RWPE1 (cell line): ENCODE measurements around the gene ARHGAP24.

Source experiments
- CTCF ChIA-PET: fragments of 350-600 bp; sonication (Branson Sonifier 250); formaldehyde crosslinking; extraction: SDS; loops from one replicate; lab custom pipeline; 2021; lab: Yijun Ruan, JAX
- POLR2A ChIA-PET: fragments of 400-600 bp; formaldehyde crosslinking; extraction: SDS; loops from one replicate; lab custom pipeline; 2020; ENCODE audit warnings: antibody characterized with exemption; ENCODE audit not compliant: low non-redundant PET; lab: Yijun Ruan, JAX
- DNase-seq: peaks from one replicate; pipeline ENCODE4 v3.0.0; 2012; ENCODE audit warnings: low spot score
- H3K27ac ChIP-seq: fragments of 450-650 bp; 2 replicates; pipeline ENCODE4 v1.5.1; 2017
- TF ChIP-seq, protein P1 (sequence below): fragments of 450-650 bp; conservative IDR thresholded peaks from 2 replicates; pipeline ENCODE4 v1.5.1; 2017; ENCODE audit warnings: low read depth, mild to moderate bottlenecking

Gene ARHGAP24

DNA sequence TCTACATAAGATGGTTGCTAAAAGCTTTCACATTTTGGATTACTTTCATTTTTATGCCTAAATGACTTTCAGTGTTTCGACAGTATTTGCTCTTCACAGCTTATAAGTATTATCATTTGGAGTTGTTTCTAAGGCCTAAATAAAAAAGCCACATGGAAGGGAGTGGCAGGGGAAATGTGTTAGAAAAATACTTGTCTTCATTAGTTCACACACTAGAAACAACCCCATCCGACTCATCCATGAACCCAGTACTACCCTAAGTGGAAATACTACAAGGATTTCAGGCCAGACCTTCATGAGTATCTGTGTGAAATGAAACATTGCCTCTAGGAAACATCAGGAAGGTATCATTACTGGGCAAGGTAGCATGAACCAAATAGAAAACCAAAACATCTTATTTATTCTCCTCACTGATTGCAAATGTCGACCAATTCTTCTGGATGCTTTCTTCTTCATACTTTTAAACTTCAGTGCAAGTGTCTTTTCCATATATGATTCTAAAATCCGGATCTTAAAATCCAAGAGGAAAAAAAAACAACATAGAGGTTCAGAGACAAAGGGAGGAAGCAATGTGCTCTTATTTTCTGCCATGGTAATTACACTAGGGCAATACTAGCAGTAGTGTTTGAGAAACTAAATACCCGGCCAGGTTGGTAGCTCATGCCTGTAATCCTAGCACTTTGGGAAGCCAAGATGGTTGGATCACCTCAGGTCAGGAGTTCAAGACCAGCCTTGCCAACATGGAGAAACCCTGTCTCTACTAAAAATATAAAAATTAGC lies 349.4 kb downstream of the ARHGAP24 start:
- TF ChIP-seq, protein P1, sequence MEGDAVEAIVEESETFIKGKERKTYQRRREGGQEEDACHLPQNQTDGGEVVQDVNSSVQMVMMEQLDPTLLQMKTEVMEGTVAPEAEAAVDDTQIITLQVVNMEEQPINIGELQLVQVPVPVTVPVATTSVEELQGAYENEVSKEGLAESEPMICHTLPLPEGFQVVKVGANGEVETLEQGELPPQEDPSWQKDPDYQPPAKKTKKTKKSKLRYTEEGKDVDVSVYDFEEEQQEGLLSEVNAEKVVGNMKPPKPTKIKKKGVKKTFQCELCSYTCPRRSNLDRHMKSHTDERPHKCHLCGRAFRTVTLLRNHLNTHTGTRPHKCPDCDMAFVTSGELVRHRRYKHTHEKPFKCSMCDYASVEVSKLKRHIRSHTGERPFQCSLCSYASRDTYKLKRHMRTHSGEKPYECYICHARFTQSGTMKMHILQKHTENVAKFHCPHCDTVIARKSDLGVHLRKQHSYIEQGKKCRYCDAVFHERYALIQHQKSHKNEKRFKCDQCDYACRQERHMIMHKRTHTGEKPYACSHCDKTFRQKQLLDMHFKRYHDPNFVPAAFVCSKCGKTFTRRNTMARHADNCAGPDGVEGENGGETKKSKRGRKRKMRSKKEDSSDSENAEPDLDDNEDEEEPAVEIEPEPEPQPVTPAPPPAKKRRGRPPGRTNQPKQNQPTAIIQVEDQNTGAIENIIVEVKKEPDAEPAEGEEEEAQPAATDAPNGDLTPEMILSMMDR = no peak
- no peak overlapping the region for H3K27ac ChIP-seq
- no peak for DNase-seq
- CTCF ChIA-PET = interaction anchor here (0.6 kb wide), 1 partner anchor 560 kb away, joined by 3 read pairs; no protein-coding TSS in a partner anchor
- POLR2A ChIA-PET = no interaction called here

DNA sequence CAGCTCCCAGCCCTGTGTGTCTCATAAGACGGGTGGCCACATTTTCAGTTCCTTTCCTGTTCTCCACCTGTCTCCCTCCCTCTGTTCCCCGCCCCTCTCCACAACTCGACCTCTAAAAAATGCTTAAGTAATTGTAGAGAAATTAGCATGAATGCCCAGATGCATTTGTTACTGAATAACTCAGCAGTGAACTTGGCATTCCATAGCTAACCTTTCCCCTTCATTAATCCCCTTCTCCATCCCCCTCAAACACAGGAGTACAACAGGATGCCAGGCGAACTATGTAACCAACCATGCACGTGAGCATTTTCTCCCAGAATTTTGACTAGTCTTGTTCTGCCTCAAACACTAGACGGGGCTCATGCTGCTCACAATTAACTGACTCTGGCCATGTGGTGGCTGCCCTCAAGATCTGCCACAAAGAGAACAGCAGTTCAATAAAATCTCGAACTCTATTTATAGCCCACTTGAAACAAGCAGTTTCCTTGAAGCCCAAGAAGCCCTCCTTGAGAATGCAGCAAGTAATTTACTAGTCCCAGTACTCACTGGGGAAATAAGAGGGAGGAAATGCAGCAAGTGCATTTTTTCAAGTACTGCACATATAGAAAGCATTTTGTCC lies 351.2 kb downstream of the ARHGAP24 start:
- DNase-seq = no peak

DNA sequence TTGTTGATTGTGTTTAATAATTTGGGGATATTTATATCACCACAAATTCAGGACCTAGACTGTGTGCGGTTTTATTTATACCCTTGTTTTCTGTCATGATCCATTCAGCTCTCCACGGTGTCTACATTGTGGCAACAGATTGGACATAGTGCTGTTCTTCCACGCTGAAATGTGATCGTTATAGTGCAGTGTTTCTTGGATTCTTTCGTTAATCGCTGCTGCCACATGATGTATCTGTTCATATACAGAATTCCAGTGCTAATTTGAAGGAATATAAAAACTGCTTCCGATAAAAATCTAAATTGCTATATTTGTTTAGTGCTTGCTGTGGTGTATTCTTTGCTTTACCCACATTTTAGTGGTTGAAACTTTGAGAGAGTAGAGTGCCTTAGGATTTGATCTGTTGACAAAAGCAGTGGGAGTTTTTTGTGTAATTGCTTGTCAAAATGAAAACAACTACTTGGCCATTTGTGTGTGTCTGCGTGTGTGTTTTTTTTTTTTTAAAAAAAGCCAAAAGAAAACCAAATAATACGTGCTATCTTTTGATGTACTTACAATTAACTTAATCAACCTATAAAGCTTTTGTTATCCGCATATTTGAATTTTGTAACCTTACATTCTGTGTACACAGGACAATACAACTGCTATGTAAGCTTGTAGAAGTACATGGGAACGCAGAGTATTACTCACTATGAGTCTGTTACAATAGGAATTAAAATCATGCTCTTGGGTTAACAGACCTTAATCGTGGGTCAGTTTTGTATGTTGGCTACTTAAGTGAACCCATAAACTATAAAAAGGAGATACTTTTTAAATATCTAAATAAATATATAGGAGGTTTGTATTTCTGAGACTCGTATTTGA lies 353.3 kb downstream of the ARHGAP24 start:
- no peak overlapping the region for H3K27ac ChIP-seq
- no peak for DNase-seq
- TF ChIP-seq, protein P1 = no peak
- ChIA-PET CTCF (interaction anchor here (0.6 kb wide), 1 partner anchor 12 kb away, joined by 4 read pairs; no protein-coding TSS in a partner anchor), POLR2A (no interaction called here)

More for the DNA sequence above, 351.2 kb downstream of the ARHGAP24 start:
- ChIA-PET POLR2A (no interaction called here), CTCF (no interaction called here)
- TF ChIP-seq, protein P1 = no peak
- no peak overlapping the region for H3K27ac ChIP-seq

DNA sequence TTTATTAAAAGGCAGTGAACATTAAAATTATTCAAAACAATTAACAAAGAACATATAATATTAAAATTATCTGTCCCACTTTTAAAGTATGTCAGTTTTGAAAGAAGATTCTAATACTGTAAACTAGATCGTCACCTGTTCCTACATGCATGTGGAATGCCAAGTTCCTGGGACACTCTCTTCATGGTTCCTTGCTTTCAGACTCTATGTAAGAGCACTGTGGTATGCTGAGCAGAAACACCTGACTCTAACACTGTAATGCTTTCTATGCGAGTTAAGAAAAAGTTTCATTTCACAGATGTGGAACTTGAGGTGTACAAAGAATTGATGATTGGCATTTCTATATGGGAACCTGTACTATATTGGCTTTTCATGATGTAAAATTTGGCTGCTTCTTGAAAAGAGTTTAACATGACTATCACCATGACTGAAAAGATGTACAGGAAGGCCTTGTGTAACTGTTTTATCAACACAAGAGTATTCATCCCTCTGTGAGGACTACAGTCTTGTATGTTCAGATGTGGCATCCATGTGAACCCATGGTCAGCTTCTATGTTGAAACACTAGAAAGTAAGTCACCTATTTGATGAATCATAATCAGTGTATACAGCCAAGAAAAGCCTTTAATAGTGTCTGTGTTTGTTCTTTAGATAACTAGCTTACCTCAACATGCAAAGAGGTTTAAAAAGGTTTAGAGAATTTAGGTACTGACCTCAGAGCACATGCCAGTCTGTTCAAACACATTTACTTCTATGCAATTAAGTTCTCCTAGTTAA lies 354.5 kb downstream of the ARHGAP24 start:
- TF ChIP-seq, protein P1 = no peak
- no peak overlapping the region for H3K27ac ChIP-seq
- POLR2A ChIA-PET = no interaction called here
- CTCF ChIA-PET = no interaction called here
- DNase-seq = no peak

DNA sequence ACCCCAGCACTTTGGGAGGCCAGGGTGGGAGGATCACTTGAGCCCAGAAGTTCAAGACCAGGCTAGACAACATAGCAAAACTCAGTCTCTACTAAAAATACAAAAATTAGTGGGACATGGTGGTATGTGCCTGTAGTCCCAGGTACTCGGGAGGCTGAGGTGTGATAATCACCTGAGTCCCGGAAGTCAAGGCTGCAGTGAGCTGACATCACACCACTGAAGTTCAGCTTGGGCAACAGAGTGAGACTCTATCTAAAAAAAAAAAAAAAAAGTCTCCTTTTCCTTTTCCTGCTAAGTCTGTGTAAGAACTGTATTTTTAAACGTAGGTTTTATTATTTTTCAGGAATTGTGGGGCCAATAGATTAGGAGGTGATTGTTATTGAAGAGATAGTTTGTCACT lies 356.7 kb downstream of the ARHGAP24 start:
- no peak overlapping the region for H3K27ac ChIP-seq
- ChIA-PET POLR2A (no interaction called here), CTCF (no interaction called here)
- TF ChIP-seq, protein P1 = no peak
- DNase-seq = no peak

DNA sequence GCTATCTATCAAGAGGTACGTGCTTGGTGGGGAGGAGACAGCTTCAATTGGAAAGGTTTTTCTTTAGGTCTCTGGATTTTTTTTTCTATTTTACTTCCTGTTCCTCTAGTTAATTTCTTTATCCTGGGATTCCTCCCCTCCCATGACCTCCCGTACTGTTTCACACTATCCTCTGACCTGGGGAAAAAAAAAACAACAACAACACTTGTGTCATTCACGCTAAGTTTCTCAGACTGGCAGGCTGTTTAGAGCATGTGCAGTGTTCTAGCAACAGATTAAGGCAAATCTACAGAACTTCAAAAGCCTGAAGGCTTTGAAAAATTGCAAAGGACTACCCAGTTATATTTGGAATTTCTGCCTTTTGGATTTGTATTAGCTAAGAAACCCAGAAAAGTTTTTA lies 358.4 kb downstream of the ARHGAP24 start:
- ChIA-PET POLR2A (no interaction called here), CTCF (interaction anchor here (1.2 kb wide), 1 partner anchor 36 kb away, joined by 5 read pairs; no protein-coding TSS in a partner anchor)
- TF ChIP-seq, protein P1 = no peak
- H3K27ac ChIP-seq = no peak overlapping the region
- no peak for DNase-seq
